HCT116 (cell line): ENCODE data around the gene USP47. TPM values are rescaled to one million over a fixed set of nuclear protein-coding genes. Genes with fewer than 3 reads are reported as not detected.

ENCODE experiments used
- ATAC-seq: fragments of 200-7000 bp; cut with Tn5 transposase; 2 replicates; pipeline ENCODE4 v1.9.1; 2020; ENCODE audit warnings: mild to moderate bottlenecking, moderate library complexity
- BruUV-seq: library from RNA; stranded (reverse); fragments of 400-500 nt; replicated peaks from 2 replicates; lab custom pipeline; 2021; lab: Mats Ljungman, UMichigan
- CTCF ChIA-PET: fragments of 300-600 bp; sonication (Branson Sonifier 250); formaldehyde crosslinking; loops from one replicate; lab custom pipeline; 2021; ENCODE audit warnings: antibody characterized with exemption; lab: Charles Lee
- POLR2A ChIA-PET: fragments of 300-600, 350-600 bp; sonication (Branson Sonifier 250); formaldehyde crosslinking; loops from one replicate; lab custom pipeline; 2021; ENCODE audit warnings: antibody characterized with exemption; lab: Charles Lee
- RAD21 ChIA-PET, 2 experiments: fragments of 300-600 bp; sonication (Branson Sonifier 250); formaldehyde crosslinking; loops; one replicate each; lab custom pipeline; 2023; ENCODE audit warnings: low total read pairs in 2 of 2; ENCODE audit not compliant: uncharacterized antibody in 2 of 2, unreplicated experiment in 2 of 2, low non-redundant PET in 1 of 2; lab: Charles Lee
- DNase-seq: peaks from one replicate; pipeline ENCODE4 v3.0.0-alpha.2; 2010; ENCODE audit warnings: low read depth, low spot score
- H2AFZ ChIP-seq: fragments of 200-600 bp; shearing (Covaris generic), sonication (generic); 2 replicates; pipeline ENCODE4 v1.6.1; 2017; ENCODE audit warnings: low read depth, mixed run types, mixed read lengths, antibody characterized with exemption, low read length; ENCODE audit not compliant: poor library complexity, severe bottlenecking
- H3K27ac ChIP-seq: 2 replicates; pipeline ENCODE4 v1.5.1; 2012; ENCODE audit warnings: low read depth, low read length
- H3K27me3 ChIP-seq: fragments of 200-600 bp; sonication (generic); 2 replicates; pipeline ENCODE4 v1.6.1; 2016; ENCODE audit warnings: mixed run types, low read length, mixed read lengths; ENCODE audit not compliant: insufficient read depth
- H3K36me3 ChIP-seq, 2 experiments: fragments of 200-500 bp in 1 of 2; fragments of 200-600 bp in 1 of 2; sonication (Bioruptor generic) in 1 of 2; sonication (generic) in 1 of 2; 2 replicates each; pipeline versions ENCODE4 v1.5.1 to v1.6.1; 2014 to 2016; ENCODE audit warnings: low read length in 2 of 2, inconsistent platforms in 1 of 2, mixed read lengths in 1 of 2, mixed run types in 1 of 2; ENCODE audit not compliant: insufficient read depth in 2 of 2, control insufficient read depth in 1 of 2
- H3K4me1 ChIP-seq, 2 experiments: fragments of 200-600 bp in 1 of 2; sonication (generic) in 1 of 2; 2 replicates each; pipeline versions ENCODE4 v1.5.1 to v1.6.1; 2012 to 2017; ENCODE audit warnings: low read length in 2 of 2, inconsistent platforms in 1 of 2, mild to moderate bottlenecking in 1 of 2, mixed read lengths in 1 of 2, mixed run types in 1 of 2, moderate library complexity in 1 of 2; ENCODE audit not compliant: insufficient read depth in 2 of 2, control insufficient read depth in 1 of 2
- H3K4me2 ChIP-seq: fragments of 200-600 bp; sonication (generic); 2 replicates; pipeline ENCODE4 v1.6.1; 2017; ENCODE audit warnings: mixed run types, low read length, mixed read lengths
- H3K4me3 ChIP-seq, 2 experiments: fragments of 200-600 bp in 1 of 2; sonication (generic) in 1 of 2; replicated peaks in 1 of 2; 2 replicates each; pipeline ENCODE4 v1.5.1; 2011 to 2016; ENCODE audit warnings: low read length in 2 of 2, control low read depth in 1 of 2, low read depth in 1 of 2, mild to moderate bottlenecking in 1 of 2, mixed read lengths in 1 of 2, mixed run types in 1 of 2
- H3K79me2 ChIP-seq: fragments of 200-600 bp; sonication (generic); 2 replicates; pipeline ENCODE4 v1.6.1; 2017; ENCODE audit warnings: mild to moderate bottlenecking, mixed run types, low read length, moderate library complexity, mixed read lengths; ENCODE audit not compliant: insufficient read depth
- H3K9ac ChIP-seq: fragments of 200-600 bp; sonication (generic); 2 replicates; pipeline ENCODE4 v1.6.1; 2016; ENCODE audit warnings: low read length, mixed read lengths
- H3K9me2 ChIP-seq: fragments of 200-600 bp; sonication (generic), shearing (Covaris generic); 2 replicates; pipeline ENCODE4 v1.6.1; 2017; ENCODE audit warnings: mixed run types, mild to moderate bottlenecking, moderate library complexity; ENCODE audit not compliant: insufficient read depth
- H3K9me3 ChIP-seq, 2 experiments: fragments of 200-500 bp in 1 of 2; fragments of 200-600 bp in 1 of 2; sonication (Bioruptor generic) in 1 of 2; sonication (generic) in 1 of 2; 2 replicates each; pipeline ENCODE4 v1.6.1; 2014 to 2017; ENCODE audit warnings: low read length in 2 of 2, mixed read lengths in 2 of 2, inconsistent platforms in 1 of 2, low read depth in 1 of 2, mild to moderate bottlenecking in 1 of 2, mixed run types in 1 of 2, moderate library complexity in 1 of 2; ENCODE audit not compliant: control insufficient read depth in 1 of 2, insufficient read depth in 1 of 2
- H4K20me1 ChIP-seq: fragments of 200-600 bp; sonication (generic), shearing (Covaris generic); 2 replicates; pipeline ENCODE4 v1.6.1; 2017; ENCODE audit warnings: mixed run types, mild to moderate bottlenecking, moderate library complexity; ENCODE audit not compliant: insufficient read depth
- CBX3 ChIP-seq: IDR thresholded peaks from 2 replicates; pipeline ENCODE4 v1.6.1; 2012; ENCODE audit warnings: low read depth
- CEBPB ChIP-seq: IDR thresholded peaks from 2 replicates; pipeline ENCODE4 v1.6.1; 2012; ENCODE audit warnings: low read depth
- CTCF ChIP-seq, 3 experiments: fragments of 200-600 bp in 1 of 3; sonication (generic) in 1 of 3; IDR thresholded peaks in 2 of 3; conservative IDR thresholded peaks in 1 of 3; 2 replicates each; pipeline ENCODE4 v1.5.1; 2012 to 2017; ENCODE audit warnings: low read depth in 2 of 3, low read length in 2 of 3, antibody characterized with exemption in 1 of 3, borderline replicate concordance in 1 of 3, control low read depth in 1 of 3, mild to moderate bottlenecking in 1 of 3, mixed read lengths in 1 of 3, mixed run types in 1 of 3, moderate library complexity in 1 of 3; ENCODE audit not compliant: insufficient read depth in 1 of 3
- EGR1 ChIP-seq: IDR thresholded peaks from 2 replicates; pipeline ENCODE4 v1.6.1; 2012; ENCODE audit warnings: low read depth
- EZH2phosphoT487 ChIP-seq: fragments of 200-600 bp; IDR thresholded peaks from 2 replicates; pipeline ENCODE4 v1.6.1; 2018; ENCODE audit warnings: antibody characterized with exemption, borderline replicate concordance
- FOSL1 ChIP-seq: IDR thresholded peaks from 2 replicates; pipeline ENCODE4 v1.6.1; 2012; ENCODE audit warnings: low read depth
- JUND ChIP-seq: IDR thresholded peaks from 2 replicates; pipeline ENCODE4 v1.6.1; 2012
- POLR2A ChIP-seq: IDR thresholded peaks from 2 replicates; pipeline ENCODE4 v1.7.0; 2011; ENCODE audit warnings: borderline replicate concordance; ENCODE audit not compliant: insufficient read depth, insufficient read length; ENCODE audit errors: extremely low read depth
- POLR2AphosphoS5 ChIP-seq: IDR thresholded peaks from 2 replicates; pipeline ENCODE4 v1.6.1; 2011; ENCODE audit warnings: mild to moderate bottlenecking, low read depth, low read length, moderate library complexity
- RAD21 ChIP-seq: IDR thresholded peaks from 2 replicates; pipeline ENCODE4 v1.6.1; 2012; ENCODE audit warnings: low read depth, mild to moderate bottlenecking
- SIN3A ChIP-seq: IDR thresholded peaks from 2 replicates; pipeline ENCODE4 v1.6.1; 2012; ENCODE audit warnings: low read depth
- SP1 ChIP-seq: IDR thresholded peaks from 2 replicates; pipeline ENCODE4 v1.6.1; 2012; ENCODE audit warnings: low read depth
- TCF7L2 ChIP-seq: IDR thresholded peaks from 2 replicates; pipeline ENCODE4 v1.7.0; 2011; ENCODE audit warnings: borderline replicate concordance, inconsistent platforms; ENCODE audit not compliant: insufficient read depth, insufficient read length; ENCODE audit errors: extremely low read depth
- YY1 ChIP-seq: IDR thresholded peaks from 2 replicates; pipeline ENCODE4 v1.6.1; 2011; ENCODE audit warnings: low read length, low read depth, moderate library complexity, mild to moderate bottlenecking; ENCODE audit not compliant: insufficient replicate concordance; ENCODE audit errors: extremely low read depth
- ZBTB33 ChIP-seq: IDR thresholded peaks from 2 replicates; pipeline ENCODE4 v1.6.1; 2011; ENCODE audit warnings: mild to moderate bottlenecking, low read length, moderate library complexity; ENCODE audit not compliant: insufficient replicate concordance; ENCODE audit errors: extremely low read depth
- ZFX ChIP-seq: fragments of 450-650 bp; IDR thresholded peaks from 2 replicates; pipeline ENCODE4 v1.6.1; 2017
- ZNF274 ChIP-seq: fragments of 200-500 bp; sonication (Bioruptor generic); IDR thresholded peaks from 2 replicates; pipeline ENCODE4 v1.6.1; 2014; ENCODE audit warnings: mild to moderate bottlenecking, low read depth, low read length, inconsistent platforms
- intact Hi-C: fragments of 100-400 bp; cut with micrococcal nuclease; formaldehyde crosslinking; loops from 2 replicates; pipeline ENCODE4 v1.10.0; 2022
- total RNA-seq: library from RNA; stranded (reverse); gene quantifications from one replicate; pipeline ENCODE4 v1.2.1, GENCODE V29; 2021; ENCODE audit not compliant: unreplicated experiment
- TF ChIP-seq, protein P1 (sequence below): IDR thresholded peaks from 2 replicates; pipeline ENCODE4 v1.6.1; 2012; ENCODE audit warnings: low read depth
- TF ChIP-seq, protein P2 (sequence below): IDR thresholded peaks from 2 replicates; pipeline ENCODE4 v1.6.1; 2012
- TF ChIP-seq, protein P3 (sequence below): IDR thresholded peaks from 2 replicates; pipeline ENCODE4 v1.6.1; 2012

The USP47 gene
- total RNA-seq, 1 experiment from 2014 or later = 18.9 TPM

DNA sequence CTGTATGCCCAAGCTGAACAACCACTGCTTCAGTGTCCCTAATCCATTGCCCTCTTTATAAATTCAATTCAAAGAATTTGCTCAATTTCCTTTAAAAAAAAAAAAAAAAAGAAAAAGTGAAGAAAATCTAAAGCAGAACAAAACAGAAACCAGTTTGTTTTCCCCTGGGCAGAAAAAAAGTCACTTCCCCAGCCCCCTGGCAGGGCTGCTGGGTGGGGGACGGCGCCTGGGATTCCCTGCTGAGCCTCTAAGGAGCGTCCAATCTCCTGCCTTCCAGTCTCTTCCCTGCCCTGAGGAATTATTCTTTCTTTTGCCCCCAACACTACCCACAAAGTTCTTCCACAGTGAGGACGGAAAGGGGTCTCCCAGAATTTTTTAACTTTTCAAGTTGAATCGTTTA is 142.8 kb downstream of the USP47 start:
- RAD21 ChIA-PET = no interaction called here
- peaks cover 0 to 21% of the 10 kb centered on the region in 2 experiments; a peak in 2 of 4 replicates for H3K4me1 ChIP-seq

More for the DNA sequence above, 142.8 kb downstream of the USP47 start:
- ATAC-seq (no peak), DNase-seq (no peak)
- ChIA-PET CTCF (no interaction called here), POLR2A (no interaction called here)
- Histone ChIP-seq H3K27me3 (no peaks in the 10 kb centered on the region), H2AFZ (no peak overlapping the region), H3K36me3 (no peaks in the 10 kb centered on the region), H3K79me2 (no peaks in the 10 kb centered on the region), H3K27ac (no peak overlapping the region), H3K9me2 (no peaks in the 10 kb centered on the region), H3K9me3 (no peaks in the 10 kb centered on the region; a peak in 1 of 4 replicates), H3K9ac (no peak overlapping the region), H3K4me3 (no peak overlapping the region), H3K4me2 (no peak overlapping the region), H4K20me1 (no peaks in the 10 kb centered on the region)
- BruUV-seq = no TSS peak
- intact Hi-C loops = no loop called here
- TF ChIP-seq, protein P1, sequence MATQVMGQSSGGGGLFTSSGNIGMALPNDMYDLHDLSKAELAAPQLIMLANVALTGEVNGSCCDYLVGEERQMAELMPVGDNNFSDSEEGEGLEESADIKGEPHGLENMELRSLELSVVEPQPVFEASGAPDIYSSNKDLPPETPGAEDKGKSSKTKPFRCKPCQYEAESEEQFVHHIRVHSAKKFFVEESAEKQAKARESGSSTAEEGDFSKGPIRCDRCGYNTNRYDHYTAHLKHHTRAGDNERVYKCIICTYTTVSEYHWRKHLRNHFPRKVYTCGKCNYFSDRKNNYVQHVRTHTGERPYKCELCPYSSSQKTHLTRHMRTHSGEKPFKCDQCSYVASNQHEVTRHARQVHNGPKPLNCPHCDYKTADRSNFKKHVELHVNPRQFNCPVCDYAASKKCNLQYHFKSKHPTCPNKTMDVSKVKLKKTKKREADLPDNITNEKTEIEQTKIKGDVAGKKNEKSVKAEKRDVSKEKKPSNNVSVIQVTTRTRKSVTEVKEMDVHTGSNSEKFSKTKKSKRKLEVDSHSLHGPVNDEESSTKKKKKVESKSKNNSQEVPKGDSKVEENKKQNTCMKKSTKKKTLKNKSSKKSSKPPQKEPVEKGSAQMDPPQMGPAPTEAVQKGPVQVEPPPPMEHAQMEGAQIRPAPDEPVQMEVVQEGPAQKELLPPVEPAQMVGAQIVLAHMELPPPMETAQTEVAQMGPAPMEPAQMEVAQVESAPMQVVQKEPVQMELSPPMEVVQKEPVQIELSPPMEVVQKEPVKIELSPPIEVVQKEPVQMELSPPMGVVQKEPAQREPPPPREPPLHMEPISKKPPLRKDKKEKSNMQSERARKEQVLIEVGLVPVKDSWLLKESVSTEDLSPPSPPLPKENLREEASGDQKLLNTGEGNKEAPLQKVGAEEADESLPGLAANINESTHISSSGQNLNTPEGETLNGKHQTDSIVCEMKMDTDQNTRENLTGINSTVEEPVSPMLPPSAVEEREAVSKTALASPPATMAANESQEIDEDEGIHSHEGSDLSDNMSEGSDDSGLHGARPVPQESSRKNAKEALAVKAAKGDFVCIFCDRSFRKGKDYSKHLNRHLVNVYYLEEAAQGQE = no peak
- TF ChIP-seq CBX3 (no peak), CEBPB (no peak), ZBTB33 (no peak), RAD21 (no peak), EGR1 (no peak), ZFX (no peak), JUND (no peak), TCF7L2 (no peak), POLR2AphosphoS5 (no peak), YY1 (no peak), ZNF274 (no peak), SP1 (no peak), POLR2A (no peak), FOSL1 (no peak), CTCF (IDR thresholded peaks at IDR 0.05 in 2 of 3, conservative IDR thresholded peaks at IDR 0.05 in 1 of 3; ENCODE audit: borderline replicate concordance in 1 of 3, insufficient read depth in 1 of 3, low read depth in 2 of 3, low read length in 2 of 3) (no peak), SIN3A (no peak), EZH2phosphoT487 (no peak)
- TF ChIP-seq, protein P2, sequence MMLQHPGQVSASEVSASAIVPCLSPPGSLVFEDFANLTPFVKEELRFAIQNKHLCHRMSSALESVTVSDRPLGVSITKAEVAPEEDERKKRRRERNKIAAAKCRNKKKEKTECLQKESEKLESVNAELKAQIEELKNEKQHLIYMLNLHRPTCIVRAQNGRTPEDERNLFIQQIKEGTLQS = no peak
- TF ChIP-seq, protein P3, sequence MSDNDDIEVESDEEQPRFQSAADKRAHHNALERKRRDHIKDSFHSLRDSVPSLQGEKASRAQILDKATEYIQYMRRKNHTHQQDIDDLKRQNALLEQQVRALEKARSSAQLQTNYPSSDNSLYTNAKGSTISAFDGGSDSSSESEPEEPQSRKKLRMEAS = no peak
